ENCODE data around the gene CSN2.
"Not testable (repeated sequence)": the region's sequence is repeated elsewhere in the genome, so short reads cannot be mapped to it uniquely, and the experiment has no call there.

The CSN2 gene

DNA sequence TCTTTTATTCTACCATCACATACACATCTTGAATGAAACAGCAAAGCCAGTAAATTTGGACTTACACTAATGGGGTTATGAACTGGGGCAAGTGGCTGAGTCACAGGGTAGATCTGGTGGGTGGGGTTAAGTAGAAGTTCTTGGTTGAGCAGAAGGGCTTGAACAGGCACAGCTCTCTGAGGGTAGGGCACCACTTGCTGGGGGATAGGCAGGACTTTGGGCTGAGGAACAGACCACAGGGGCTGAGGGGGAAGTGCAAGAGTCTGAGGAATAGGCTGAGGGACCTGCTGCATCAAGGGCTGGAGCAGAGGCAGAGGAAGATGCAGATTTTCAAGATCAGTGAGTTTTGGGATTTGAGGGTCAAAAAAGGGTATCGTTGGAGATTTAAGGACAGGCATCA lies 8.3 kb downstream of the CSN2 start:
- in situ Hi-C loops (cut with MboI; ENCODE audit: low sequenced_read_pairs, unreplicated experiment) = no loop called here
- TF ChIP-seq, protein P1, sequence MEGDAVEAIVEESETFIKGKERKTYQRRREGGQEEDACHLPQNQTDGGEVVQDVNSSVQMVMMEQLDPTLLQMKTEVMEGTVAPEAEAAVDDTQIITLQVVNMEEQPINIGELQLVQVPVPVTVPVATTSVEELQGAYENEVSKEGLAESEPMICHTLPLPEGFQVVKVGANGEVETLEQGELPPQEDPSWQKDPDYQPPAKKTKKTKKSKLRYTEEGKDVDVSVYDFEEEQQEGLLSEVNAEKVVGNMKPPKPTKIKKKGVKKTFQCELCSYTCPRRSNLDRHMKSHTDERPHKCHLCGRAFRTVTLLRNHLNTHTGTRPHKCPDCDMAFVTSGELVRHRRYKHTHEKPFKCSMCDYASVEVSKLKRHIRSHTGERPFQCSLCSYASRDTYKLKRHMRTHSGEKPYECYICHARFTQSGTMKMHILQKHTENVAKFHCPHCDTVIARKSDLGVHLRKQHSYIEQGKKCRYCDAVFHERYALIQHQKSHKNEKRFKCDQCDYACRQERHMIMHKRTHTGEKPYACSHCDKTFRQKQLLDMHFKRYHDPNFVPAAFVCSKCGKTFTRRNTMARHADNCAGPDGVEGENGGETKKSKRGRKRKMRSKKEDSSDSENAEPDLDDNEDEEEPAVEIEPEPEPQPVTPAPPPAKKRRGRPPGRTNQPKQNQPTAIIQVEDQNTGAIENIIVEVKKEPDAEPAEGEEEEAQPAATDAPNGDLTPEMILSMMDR (IDR thresholded peaks at IDR 0.05; ENCODE audit: borderline replicate concordance, control extremely low read depth, extremely low read depth, insufficient read depth, missing control alignments) = no peak
- DNase-seq (ENCODE audit: low spot score) = no peak

DNA sequence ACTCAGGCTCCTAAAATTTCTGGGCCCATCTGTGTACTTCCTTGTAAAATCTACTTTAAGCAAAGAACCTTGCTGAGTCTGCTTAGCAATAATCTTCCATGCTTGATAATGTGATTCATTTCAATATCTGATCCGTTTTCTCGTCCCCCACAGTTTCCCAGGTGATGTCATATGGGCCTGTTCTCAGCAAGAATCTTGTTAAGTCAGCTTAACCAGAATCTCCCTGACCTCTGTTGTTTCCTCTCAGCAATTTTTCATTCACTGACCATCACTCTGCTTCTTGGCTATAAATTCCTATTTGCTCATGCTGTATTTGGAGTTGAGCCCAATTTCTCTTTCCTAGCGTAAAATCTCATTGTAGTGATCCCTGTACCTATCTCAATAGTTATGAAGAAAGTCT lies 13.9 kb downstream of the CSN2 start:
- in situ Hi-C loops (cut with MboI; ENCODE audit: low sequenced_read_pairs, unreplicated experiment) = no loop called here
- no peak for DNase-seq (ENCODE audit: low spot score)
- TF ChIP-seq, protein P1 (IDR thresholded peaks at IDR 0.05; ENCODE audit: borderline replicate concordance, control extremely low read depth, extremely low read depth, insufficient read depth, missing control alignments) = no peak

DNA sequence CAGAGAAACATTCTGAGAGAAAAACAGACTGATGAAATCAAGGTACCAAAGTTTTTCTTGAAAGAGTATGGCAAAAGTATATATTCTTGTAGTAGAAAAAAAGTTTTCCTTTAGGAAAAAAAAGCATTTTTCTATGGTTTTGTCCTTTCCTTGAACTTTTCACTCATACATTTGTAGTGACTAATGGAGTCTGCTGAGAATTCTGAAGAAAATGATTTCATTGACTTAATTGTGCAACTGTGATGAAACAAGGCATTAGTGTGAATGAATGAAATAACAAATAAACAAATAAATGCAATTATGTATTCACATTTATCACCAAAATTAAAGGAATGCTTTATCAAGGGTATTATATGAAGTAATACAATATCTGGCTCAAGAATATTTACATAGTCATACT lies 29.0 kb downstream of the CSN2 start:
- no peak for DNase-seq (ENCODE audit: low spot score)
- in situ Hi-C loops (cut with MboI; ENCODE audit: low sequenced_read_pairs, unreplicated experiment) = no loop called here
- TF ChIP-seq, protein P1 (IDR thresholded peaks at IDR 0.05; ENCODE audit: borderline replicate concordance, control extremely low read depth, extremely low read depth, insufficient read depth, missing control alignments) = no peak

DNA sequence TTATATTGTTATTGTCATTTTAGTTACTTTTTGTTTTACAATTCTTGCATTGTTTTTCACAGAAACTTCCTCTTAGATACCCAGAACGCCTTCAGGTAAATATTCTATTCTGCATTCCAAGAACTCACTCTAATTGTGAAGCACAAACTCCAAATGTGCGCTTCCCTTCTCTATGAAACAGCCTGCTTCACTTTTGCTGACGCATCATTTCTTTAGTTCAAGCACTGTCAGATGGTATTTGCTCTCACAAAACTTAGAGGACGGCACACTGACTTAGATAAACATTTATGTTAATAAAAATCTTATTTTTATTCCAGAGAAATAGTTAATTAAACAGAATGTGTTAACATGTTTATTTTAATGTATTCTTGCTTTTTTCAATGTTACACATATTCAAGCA lies 31.4 kb downstream of the CSN2 start:
- TF ChIP-seq, protein P1 (IDR thresholded peaks at IDR 0.05; ENCODE audit: borderline replicate concordance, control extremely low read depth, extremely low read depth, insufficient read depth, missing control alignments) = no peak
- in situ Hi-C loops (cut with MboI; ENCODE audit: low sequenced_read_pairs, unreplicated experiment) = no loop called here
- no peak for DNase-seq (ENCODE audit: low spot score)

DNA sequence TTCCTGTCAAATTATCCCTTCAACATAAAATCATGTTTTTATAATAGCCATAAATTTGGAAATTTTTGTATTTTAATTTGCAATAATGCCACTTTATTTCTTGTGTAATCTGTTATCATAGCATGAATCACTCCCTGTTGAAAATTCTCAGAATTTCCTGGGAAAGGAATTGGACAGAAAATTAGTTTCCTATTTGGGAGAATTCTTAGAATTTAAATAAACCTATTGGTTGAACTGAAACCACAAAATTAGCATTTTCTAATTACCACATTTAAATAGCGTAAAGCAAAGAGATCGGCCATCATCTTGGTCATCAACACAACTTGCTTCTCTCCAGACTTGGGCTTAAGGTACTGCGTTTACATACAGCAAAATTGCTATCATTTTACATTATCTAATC lies 34.8 kb downstream of the CSN2 start, which contains the start of gene CSN1S1:
TSS of gene CSN1S1 (plus strand) at position 301 of the 400 bp plus-strand sequence. CDS start 1,488 bp downstream, outside the sequence.
- DNase-seq (ENCODE audit: low spot score) = no peak
- TF ChIP-seq, protein P1 (IDR thresholded peaks at IDR 0.05; ENCODE audit: borderline replicate concordance, control extremely low read depth, extremely low read depth, insufficient read depth, missing control alignments) = no peak
- in situ Hi-C loops (cut with MboI; ENCODE audit: low sequenced_read_pairs, unreplicated experiment) = no loop called here

DNA sequence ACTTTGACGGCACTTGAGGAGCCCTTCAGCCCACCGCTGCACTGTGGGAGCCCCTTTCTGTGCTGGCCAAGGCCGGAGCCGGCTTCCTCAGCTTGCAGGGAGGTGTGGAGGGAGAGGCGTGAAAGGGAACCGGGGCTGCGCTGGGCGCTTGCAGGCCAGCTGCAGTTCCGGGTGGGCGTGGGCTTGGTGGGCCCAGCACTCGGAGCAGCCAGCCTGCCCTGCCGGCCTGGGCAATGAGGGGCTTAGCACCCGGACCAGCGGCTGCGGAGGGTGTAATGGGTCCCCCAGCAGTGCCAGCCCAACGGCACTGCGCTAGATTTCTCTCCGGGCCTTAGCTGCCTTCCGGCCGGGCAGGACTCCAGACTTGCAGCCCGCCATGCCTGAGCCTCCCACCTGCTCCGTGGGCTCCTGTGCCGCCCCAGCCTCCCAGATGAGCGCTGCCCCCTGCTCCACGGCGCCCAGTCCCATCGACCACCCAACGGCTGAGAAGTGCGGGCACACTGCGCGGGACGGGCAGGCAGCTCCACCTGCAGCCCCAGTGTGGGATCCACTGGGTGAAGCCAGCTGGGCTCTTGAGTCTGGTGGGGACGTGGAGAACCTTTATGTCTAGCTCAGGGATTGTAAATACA lies 41.6 kb downstream of the CSN2 start:
- in situ Hi-C loops (cut with MboI; ENCODE audit: low sequenced_read_pairs, unreplicated experiment); DNase-seq (ENCODE audit: low spot score): not testable (repeated sequence)

DNA sequence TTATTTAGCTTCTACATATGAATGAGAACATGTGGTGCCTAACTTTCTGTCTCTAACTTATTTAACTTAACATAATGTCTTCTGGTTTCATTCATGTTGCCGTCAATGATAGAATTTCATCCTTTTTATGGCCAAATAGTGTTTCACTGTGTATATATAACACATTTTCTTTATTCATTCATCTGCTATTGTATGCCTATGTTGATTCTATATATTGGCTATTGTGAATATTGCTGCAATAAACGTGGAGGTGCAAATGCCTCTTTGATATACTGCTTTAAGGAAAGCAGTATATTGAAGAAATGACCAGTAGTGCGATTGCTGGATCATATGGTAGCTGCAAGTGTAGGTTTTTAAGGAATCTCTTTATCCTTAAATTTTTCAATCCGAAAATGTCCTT lies 44.7 kb downstream of the CSN2 start:
- TF ChIP-seq, protein P1 (IDR thresholded peaks at IDR 0.05; ENCODE audit: borderline replicate concordance, control extremely low read depth, extremely low read depth, insufficient read depth, missing control alignments) = no peak
- no peak for DNase-seq (ENCODE audit: low spot score)
- in situ Hi-C loops (cut with MboI; ENCODE audit: low sequenced_read_pairs, unreplicated experiment) = no loop called here

All from GM13976 (cell line).